HL-60 (cell line): Measurements from ENCODE around the gene CD63.

Experiments used
- DNase-seq, 2 experiments: peaks; one replicate each; pipeline ENCODE4 v3.0.0-alpha.2; 2010 to 2020; ENCODE audit warnings: low read depth in 1 of 2, low spot score in 1 of 2
- H3K27ac ChIP-seq: fragments of 250-450 bp; sonication (Bioruptor Pico); replicated peaks from 2 replicates; pipeline ENCODE4 v1.5.1; 2020; ENCODE audit warnings: mild to moderate bottlenecking, moderate library complexity
- H3K27me3 ChIP-seq: fragments of 250-450 bp; sonication (Bioruptor Pico); 2 replicates; pipeline ENCODE4 v1.5.1; 2021; ENCODE audit warnings: mild to moderate bottlenecking, moderate library complexity; ENCODE audit not compliant: insufficient read depth, poor library complexity, severe bottlenecking
- H3K4me3 ChIP-seq: replicated peaks from 2 replicates; pipeline ENCODE4 v1.5.1; 2011; ENCODE audit warnings: mild to moderate bottlenecking, control low read depth, low read length; ENCODE audit not compliant: insufficient read depth
- GABPA ChIP-seq: IDR thresholded peaks from 2 replicates; pipeline ENCODE4 v1.6.1; 2012; ENCODE audit warnings: low read depth
- POLR2AphosphoS5 ChIP-seq: IDR thresholded peaks from 2 replicates; pipeline ENCODE4 v1.6.1; 2012; ENCODE audit warnings: low read depth
- SPI1 ChIP-seq: IDR thresholded peaks from 2 replicates; pipeline ENCODE4 v1.6.1; 2012; ENCODE audit warnings: low read depth, mild to moderate bottlenecking, borderline replicate concordance
- TF ChIP-seq, protein P1 (sequence below): IDR thresholded peaks from one replicate; pipeline ENCODE4 v1.5.1; 2011; ENCODE audit warnings: low read length, control low read depth, inconsistent platforms; ENCODE audit not compliant: insufficient read depth
- TF ChIP-seq, protein P2 (sequence below): IDR thresholded peaks from 2 replicates; pipeline ENCODE4 v1.6.1; 2012; ENCODE audit warnings: low read depth; ENCODE audit not compliant: insufficient replicate concordance

Gene CD63

DNA sequence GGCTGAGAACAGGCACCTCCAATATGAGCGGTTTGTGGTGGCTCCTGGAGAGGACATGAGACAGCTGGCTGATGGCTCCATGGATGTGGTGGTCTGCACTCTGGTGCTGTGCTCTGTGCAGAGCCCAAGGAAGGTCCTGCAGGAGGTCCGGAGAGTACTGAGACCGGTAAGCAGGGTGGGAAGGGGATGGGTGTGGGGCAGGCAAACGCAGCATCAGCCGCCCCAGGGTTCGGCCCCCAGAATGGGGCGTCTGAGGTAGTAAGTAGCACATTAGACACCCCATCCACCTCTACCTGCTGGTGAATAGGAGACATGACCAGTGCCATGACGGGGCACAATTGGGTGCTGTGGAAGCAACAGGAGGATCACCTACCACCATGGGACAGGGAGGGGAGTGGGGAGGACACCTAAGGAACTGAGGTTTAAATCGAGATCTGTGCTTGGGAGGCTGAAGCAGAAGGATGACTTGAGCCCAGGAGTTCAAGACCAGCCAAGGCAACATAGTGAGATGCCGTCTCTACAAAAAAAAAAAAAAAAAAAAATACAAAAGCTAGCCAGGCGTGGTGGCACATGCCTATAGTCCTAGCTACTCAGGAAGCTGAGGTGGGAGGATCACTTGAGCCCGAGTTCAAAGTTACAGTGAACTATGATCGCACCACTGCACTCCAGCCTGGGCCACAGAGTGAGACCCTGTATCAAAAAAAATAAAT lies 46.6 kb downstream of the CD63 start:
- DNase-seq = no peak
- peak overlapping the region; percentile 54 for H3K4me3 ChIP-seq
- no peak for TF ChIP-seq POLR2AphosphoS5
- H3K27me3 ChIP-seq = no peaks in the 10 kb centered on the region
- H3K27ac ChIP-seq = no peak overlapping the region

DNA sequence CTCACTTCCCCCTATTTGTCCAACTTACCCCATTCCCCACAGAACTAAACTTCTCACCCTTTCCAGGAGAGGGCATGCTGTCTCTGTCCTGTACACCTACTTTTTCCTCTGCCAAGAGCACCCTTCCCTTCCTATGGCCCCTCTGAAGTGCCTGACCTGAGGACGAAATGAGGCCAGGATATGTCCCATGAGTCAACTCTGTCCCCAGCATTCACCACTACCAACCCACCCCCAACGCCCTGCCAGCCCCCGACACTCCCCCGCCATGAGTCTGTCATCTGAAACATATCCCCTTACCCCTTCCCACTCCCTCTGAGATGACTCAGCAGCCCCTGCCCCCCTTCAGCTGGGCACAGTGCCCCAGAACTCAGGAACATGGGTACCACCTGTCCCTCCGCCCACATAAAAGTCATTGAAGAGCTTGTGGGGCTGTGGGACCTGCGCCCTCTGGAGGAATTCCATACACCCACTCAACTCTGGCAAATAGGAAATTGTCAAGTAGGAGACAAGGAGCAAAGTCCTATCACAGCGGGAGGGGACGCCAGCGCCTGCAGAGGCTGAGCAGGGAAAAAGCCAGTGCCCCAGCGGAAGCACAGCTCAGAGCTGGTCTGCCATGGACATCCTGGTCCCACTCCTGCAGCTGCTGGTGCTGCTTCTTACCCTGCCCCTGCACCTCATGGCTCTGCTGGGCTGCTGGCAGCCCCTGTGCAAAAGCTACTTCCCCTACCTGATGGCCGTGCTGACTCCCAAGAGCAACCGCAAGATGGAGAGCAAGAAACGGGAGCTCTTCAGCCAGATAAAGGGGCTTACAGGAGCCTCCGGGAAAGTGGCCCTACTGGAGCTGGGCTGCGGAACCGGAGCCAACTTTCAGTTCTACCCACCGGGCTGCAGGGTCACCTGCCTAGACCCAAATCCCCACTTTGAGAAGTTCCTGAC lies 47.4 kb downstream of the CD63 start:
- Histone ChIP-seq H3K27ac (no peak overlapping the region), H3K27me3 (no peaks in the 10 kb centered on the region), H3K4me3 (peak overlapping the region; percentile 54)
- TF ChIP-seq, protein P1, sequence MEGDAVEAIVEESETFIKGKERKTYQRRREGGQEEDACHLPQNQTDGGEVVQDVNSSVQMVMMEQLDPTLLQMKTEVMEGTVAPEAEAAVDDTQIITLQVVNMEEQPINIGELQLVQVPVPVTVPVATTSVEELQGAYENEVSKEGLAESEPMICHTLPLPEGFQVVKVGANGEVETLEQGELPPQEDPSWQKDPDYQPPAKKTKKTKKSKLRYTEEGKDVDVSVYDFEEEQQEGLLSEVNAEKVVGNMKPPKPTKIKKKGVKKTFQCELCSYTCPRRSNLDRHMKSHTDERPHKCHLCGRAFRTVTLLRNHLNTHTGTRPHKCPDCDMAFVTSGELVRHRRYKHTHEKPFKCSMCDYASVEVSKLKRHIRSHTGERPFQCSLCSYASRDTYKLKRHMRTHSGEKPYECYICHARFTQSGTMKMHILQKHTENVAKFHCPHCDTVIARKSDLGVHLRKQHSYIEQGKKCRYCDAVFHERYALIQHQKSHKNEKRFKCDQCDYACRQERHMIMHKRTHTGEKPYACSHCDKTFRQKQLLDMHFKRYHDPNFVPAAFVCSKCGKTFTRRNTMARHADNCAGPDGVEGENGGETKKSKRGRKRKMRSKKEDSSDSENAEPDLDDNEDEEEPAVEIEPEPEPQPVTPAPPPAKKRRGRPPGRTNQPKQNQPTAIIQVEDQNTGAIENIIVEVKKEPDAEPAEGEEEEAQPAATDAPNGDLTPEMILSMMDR = peak; percentile 19
- TF ChIP-seq SPI1 (peak; percentile 39; the same call in 1 of the 2 replicates), GABPA (no peak)
- TF ChIP-seq, protein P2, sequence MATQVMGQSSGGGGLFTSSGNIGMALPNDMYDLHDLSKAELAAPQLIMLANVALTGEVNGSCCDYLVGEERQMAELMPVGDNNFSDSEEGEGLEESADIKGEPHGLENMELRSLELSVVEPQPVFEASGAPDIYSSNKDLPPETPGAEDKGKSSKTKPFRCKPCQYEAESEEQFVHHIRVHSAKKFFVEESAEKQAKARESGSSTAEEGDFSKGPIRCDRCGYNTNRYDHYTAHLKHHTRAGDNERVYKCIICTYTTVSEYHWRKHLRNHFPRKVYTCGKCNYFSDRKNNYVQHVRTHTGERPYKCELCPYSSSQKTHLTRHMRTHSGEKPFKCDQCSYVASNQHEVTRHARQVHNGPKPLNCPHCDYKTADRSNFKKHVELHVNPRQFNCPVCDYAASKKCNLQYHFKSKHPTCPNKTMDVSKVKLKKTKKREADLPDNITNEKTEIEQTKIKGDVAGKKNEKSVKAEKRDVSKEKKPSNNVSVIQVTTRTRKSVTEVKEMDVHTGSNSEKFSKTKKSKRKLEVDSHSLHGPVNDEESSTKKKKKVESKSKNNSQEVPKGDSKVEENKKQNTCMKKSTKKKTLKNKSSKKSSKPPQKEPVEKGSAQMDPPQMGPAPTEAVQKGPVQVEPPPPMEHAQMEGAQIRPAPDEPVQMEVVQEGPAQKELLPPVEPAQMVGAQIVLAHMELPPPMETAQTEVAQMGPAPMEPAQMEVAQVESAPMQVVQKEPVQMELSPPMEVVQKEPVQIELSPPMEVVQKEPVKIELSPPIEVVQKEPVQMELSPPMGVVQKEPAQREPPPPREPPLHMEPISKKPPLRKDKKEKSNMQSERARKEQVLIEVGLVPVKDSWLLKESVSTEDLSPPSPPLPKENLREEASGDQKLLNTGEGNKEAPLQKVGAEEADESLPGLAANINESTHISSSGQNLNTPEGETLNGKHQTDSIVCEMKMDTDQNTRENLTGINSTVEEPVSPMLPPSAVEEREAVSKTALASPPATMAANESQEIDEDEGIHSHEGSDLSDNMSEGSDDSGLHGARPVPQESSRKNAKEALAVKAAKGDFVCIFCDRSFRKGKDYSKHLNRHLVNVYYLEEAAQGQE = no peak
- peak; percentile 61 to 76 for DNase-seq

DNA sequence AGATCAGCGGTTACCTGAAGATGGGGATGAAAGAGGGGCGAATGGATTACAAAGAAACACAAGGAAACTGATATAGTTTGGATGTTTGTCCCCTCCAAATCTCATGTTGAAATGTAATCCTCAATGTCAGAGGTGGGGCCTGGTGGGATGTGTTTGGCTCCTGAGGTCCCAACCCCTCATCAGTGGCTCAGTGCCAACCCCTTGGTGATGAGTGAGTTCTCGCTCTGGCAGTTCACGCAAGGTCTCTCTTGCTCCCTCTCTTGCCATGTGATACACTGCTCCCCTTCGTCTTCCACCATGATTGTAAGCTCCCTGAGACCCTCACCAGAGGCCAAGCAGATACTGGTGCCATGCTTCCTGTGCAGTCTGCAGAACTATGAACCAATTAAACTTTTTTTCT lies 49.1 kb downstream of the CD63 start:
- no peak overlapping the region for H3K4me3 ChIP-seq
- TF ChIP-seq SPI1 = no peak
- TF ChIP-seq, protein P1 = no peak
- no peak for TF ChIP-seq GABPA
- TF ChIP-seq POLR2AphosphoS5 = no peak
- TF ChIP-seq, protein P2 = no peak
- H3K27ac ChIP-seq = no peak overlapping the region
- no peak for DNase-seq
- H3K27me3 ChIP-seq = no peaks in the 10 kb centered on the region

DNA sequence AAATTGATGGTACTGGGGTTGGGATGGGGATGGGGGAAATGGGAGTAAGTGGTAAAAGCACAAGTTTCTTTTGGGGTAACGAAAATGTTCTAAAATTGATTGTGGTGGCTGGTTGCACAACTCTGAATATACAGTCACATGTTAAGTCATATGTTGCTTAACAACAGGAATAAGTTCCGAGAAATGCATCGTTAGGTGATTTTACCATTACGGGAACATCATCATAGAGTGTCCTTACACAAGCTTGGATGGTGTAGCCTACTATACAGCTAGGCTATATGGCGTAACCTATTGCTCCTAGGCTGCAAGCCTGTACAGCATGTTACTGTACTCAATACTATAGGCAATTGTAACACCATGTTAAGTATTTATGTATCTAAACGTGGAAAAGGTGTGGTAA lies 52.1 kb downstream of the CD63 start:
- Histone ChIP-seq H3K27me3 (no peaks in the 10 kb centered on the region), H3K27ac (no peak overlapping the region), H3K4me3 (no peak overlapping the region)
- TF ChIP-seq SPI1 (no peak), GABPA (no peak), POLR2AphosphoS5 (no peak)
- TF ChIP-seq, protein P1 = no peak
- TF ChIP-seq, protein P2 = no peak
- DNase-seq = peak; percentile 36 to 98
